ENCODE measurements around the gene AHDC1.
A peak's percentile ranks its signal among the peaks of the same experiment; 100 is the strongest.

AHDC1 gene, protein sequence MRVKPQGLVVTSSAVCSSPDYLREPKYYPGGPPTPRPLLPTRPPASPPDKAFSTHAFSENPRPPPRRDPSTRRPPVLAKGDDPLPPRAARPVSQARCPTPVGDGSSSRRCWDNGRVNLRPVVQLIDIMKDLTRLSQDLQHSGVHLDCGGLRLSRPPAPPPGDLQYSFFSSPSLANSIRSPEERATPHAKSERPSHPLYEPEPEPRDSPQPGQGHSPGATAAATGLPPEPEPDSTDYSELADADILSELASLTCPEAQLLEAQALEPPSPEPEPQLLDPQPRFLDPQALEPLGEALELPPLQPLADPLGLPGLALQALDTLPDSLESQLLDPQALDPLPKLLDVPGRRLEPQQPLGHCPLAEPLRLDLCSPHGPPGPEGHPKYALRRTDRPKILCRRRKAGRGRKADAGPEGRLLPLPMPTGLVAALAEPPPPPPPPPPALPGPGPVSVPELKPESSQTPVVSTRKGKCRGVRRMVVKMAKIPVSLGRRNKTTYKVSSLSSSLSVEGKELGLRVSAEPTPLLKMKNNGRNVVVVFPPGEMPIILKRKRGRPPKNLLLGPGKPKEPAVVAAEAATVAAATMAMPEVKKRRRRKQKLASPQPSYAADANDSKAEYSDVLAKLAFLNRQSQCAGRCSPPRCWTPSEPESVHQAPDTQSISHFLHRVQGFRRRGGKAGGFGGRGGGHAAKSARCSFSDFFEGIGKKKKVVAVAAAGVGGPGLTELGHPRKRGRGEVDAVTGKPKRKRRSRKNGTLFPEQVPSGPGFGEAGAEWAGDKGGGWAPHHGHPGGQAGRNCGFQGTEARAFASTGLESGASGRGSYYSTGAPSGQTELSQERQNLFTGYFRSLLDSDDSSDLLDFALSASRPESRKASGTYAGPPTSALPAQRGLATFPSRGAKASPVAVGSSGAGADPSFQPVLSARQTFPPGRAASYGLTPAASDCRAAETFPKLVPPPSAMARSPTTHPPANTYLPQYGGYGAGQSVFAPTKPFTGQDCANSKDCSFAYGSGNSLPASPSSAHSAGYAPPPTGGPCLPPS (N-terminal part only)

DNA sequence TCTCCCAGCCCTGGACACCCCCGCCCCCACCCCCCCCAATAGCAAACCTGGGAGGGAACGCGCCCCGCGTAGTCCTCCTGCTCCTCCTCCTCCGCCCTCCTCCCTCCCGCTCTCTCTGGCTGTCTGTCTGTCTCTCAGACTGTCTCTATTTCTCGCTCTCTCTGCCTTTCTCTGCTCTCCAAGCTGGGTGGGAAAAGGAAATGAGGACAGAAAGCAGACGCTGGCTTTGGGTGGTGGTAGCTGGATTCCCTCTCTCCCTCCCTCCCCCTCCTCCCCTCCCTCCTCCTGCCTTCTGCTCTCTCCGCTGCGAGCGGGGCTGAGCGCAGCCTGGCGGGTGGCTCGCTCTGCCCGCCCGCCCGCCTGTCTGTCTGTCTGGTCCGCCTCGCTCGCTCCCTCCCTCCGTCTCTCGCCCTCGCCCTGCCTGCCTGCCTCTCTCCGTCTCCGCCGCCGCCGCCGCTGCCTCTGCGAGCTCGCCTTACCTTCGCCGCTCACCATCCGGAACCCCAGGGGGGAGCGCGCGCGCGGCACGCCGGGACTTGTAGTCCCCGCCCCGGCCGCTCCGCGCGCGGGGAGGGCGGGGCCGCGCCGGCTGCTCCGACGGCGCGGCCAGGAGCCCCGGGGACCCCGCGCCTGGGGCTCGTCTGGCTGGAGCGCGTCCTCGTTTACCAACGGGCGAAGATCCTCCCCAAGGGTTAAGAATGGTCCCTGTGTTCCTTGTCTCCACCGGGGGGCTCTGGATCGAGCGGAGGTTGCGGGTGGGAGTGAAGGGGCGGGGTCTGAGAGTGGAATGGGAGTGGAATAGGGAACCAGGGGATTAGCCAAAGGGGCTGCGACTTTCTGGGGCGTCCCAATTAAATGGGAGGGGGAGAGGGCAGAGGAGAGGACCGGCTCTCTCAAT lies at the start of gene AHDC1:
TSS of gene AHDC1 (minus strand) at position 464 of the 898 bp plus-strand sequence. CDS start 52,029 bp downstream, outside the sequence.
- Histone ChIP-seq H2AFZ (ENCODE audit: low read depth, low read length) (peak within 1 kb of the TSS; percentile 53), H3K36me3 (ENCODE audit: insufficient read depth, low read length) (no peaks in the 10 kb centered on the region), H3K9me3 (ENCODE audit: low read length) (no peaks in the 10 kb centered on the region), H3K4me3 (ENCODE audit: low read length) (peak within 1 kb of the TSS; percentile 92), H3K4me1 (ENCODE audit: insufficient read depth, low read length) (peaks cover 59% of the 10 kb centered on the region), H3K27me3 (ENCODE audit: insufficient read depth, low read length) (no peaks in the 10 kb centered on the region)

DNA sequence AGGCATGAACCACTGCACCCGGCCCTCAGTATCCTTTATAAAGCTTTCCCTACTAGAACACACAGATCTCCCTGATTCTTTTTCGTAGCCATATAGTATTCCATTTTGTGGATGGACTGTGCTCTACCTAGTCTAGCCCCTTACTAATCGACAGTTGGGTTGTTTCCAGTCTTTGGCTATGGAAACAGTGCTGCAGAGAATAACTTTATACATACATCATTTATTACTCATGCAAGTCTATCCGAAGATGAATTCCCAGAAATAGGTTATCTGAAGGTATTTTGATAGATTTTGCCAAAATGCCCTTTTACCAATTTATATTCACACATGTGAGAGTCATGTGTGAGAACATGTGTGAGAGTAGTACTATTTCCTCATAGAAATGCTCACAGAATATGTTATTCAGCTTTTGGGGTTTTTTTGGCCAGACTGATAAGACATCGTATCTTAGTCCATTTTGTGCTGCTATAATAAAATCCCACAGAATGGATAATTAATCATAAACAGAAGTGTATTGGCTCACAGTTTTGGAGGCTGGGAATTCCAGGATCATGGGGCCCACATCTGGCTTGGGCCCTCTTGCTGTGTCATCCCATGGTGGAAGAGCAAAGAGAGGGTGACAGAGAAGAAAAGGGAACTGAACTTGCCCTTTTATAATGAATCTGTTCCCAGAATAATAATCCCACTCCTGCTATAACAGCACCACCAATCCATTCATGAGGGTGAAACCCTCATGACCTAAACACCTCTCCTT lies 48.3 kb upstream of the AHDC1 start:
- Histone ChIP-seq H3K4me1 (ENCODE audit: insufficient read depth, low read length) (peaks cover 26% of the 10 kb centered on the region), H3K36me3 (ENCODE audit: insufficient read depth, low read length) (no peaks in the 10 kb centered on the region), H3K9me3 (ENCODE audit: low read length) (no peaks in the 10 kb centered on the region), H3K27me3 (ENCODE audit: insufficient read depth, low read length) (no peaks in the 10 kb centered on the region), H3K4me3 (ENCODE audit: low read length) (no peak overlapping the region), H2AFZ (ENCODE audit: low read depth, low read length) (no peak overlapping the region)

DNA sequence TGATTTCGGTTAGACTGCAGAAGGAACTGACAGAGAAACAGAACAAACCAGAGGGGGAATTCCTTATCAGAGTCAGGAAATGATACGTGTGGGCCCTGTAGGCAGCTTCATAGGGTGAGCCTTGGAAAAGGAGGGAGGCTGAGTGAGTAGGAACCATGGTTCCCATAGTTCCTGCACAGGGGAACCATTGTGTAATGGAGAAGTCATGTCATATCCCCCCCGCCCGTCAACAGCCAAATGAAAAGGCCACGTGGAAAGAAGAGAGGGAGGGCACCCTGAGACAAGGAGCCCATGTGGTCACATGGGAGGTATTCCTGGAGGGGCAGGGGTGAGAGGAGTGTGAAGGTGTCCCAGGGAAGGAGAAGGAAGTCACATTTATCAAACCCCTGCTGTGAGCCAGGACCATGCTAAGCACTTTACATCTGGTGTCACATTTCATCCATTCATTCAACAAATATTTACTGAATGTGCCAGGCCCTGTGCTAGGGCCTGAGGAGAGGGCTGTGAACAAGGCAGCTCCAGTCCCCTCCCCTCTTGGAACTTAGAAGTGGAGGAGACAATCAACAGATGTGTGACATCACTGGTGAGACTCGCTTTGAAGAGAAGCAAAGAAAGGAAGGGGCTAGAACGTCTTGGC lies 46.7 kb upstream of the AHDC1 start:
- peaks cover 22% of the 10 kb centered on the region for H3K4me1 ChIP-seq (ENCODE audit: insufficient read depth, low read length)
- H3K36me3 ChIP-seq (ENCODE audit: insufficient read depth, low read length): no peaks in the 10 kb centered on the region
- no peaks in the 10 kb centered on the region for H3K9me3 ChIP-seq (ENCODE audit: low read length)
- no peak overlapping the region for H2AFZ ChIP-seq (ENCODE audit: low read depth, low read length)
- H3K27me3 ChIP-seq (ENCODE audit: insufficient read depth, low read length): peaks cover 3% of the 10 kb centered on the region
- H3K4me3 ChIP-seq (ENCODE audit: low read length): no peak overlapping the region

DNA sequence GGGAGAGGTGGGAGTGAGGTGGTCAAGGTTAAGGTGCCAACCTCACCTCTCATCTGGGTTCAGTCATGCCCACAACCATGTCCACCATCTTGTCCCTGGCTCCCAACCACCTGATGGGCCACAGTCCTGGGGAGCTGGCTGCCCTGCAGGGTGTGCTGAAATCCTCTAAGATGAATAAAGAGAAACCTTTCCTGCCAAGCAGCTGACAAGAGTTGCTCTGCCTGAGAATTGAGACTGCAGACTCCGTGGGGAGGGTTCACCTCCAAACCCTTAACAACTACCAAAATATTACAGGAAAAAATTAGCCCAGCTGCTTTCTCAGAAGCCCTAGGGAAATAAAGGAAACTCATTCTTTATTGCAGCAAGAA lies 46.2 kb upstream of the AHDC1 start:
- H3K27me3 ChIP-seq (ENCODE audit: insufficient read depth, low read length): peaks cover 3% of the 10 kb centered on the region
- H3K4me3 ChIP-seq (ENCODE audit: low read length): no peak overlapping the region
- no peaks in the 10 kb centered on the region for H3K9me3 ChIP-seq (ENCODE audit: low read length)
- peaks cover 17% of the 10 kb centered on the region for H3K4me1 ChIP-seq (ENCODE audit: insufficient read depth, low read length)
- H2AFZ ChIP-seq (ENCODE audit: low read depth, low read length): no peak overlapping the region
- H3K36me3 ChIP-seq (ENCODE audit: insufficient read depth, low read length): no peaks in the 10 kb centered on the region

DNA sequence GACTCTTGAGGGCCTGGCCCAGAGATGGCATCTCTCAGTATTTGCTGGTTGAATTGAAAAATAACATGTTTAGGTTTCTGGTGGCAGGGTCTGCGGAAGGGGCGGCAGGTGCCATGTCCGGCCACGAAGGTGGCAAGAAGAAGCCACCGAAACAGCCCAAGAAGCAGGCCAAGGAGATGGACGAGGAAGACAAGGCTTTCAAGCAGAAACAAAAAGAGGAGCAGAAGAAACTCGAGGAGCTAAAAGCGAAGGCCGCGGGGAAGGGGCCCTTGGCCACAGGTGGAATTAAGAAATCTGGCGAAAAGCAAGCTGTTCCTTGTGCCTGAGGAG lies 45.3 kb upstream of the AHDC1 start:
- Histone ChIP-seq H3K4me3 (ENCODE audit: low read length) (no peak overlapping the region), H3K4me1 (ENCODE audit: insufficient read depth, low read length) (peaks cover 14% of the 10 kb centered on the region), H3K9me3 (ENCODE audit: low read length) (no peaks in the 10 kb centered on the region), H2AFZ (ENCODE audit: low read depth, low read length) (no peak overlapping the region), H3K27me3 (ENCODE audit: insufficient read depth, low read length) (peaks cover 3% of the 10 kb centered on the region), H3K36me3 (ENCODE audit: insufficient read depth, low read length) (no peaks in the 10 kb centered on the region)

DNA sequence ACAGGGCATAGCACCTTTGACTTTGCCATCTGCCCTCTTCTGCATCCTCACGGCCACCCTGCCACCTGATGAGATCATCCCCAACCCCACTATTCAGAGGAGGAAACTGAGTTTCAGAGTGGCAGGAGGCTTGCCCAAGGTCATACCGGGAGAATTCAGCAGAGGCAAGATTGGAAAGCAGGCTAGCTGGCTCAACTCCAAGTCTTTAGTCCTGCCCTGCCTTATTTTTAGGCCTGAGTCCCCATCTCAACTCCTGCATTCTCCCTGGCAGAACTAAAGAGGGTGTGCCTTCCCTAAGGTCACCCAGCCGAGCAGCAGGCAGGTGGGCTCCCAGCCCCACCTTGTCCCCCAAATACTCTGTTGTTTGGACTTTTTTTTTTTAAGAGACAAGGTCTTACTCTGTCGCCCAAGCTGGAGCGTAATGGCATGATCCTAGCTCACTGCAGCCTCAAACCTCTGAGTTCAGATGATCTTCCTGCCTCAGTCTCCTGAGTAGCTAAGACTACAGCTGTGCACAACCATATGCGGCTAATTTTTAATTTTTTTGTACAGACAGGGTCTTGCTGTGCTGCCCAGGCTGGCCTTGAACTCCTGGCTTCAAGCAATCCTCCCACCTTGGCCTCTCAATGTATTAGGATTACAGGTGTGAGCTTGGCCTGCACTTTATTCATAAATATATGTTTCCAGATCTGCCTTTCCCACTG lies 44.8 kb upstream of the AHDC1 start:
- no peak overlapping the region for H2AFZ ChIP-seq (ENCODE audit: low read depth, low read length)

DNA sequence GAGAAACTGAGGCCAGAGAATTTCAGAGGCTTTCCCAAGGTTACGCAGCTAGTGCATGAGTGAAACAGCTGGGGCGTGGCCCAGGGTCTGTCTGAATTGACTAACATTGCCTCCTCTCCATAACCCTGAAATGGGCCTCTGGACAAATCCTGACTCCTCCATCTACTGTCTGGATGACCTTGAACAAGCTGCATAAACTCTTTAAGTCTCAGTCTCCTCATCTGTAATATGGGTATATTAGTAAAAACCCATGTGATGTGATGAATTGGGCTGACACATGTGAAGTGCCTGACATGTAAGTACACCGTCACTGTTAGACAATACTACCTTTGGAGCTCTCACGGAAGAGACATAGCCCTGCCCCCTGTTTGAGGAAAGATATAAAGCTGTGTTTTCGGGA lies 43.4 kb upstream of the AHDC1 start:
- Histone ChIP-seq H3K27me3 (ENCODE audit: insufficient read depth, low read length) (peaks cover 3% of the 10 kb centered on the region), H2AFZ (ENCODE audit: low read depth, low read length) (no peak overlapping the region)

More for the DNA sequence above, 44.8 kb upstream of the AHDC1 start:
- Histone ChIP-seq H3K27me3 (ENCODE audit: insufficient read depth, low read length) (peaks cover 3% of the 10 kb centered on the region), H3K4me1 (ENCODE audit: insufficient read depth, low read length) (peaks cover 14% of the 10 kb centered on the region), H3K9me3 (ENCODE audit: low read length) (no peaks in the 10 kb centered on the region), H3K4me3 (ENCODE audit: low read length) (no peak overlapping the region), H3K36me3 (ENCODE audit: insufficient read depth, low read length) (no peaks in the 10 kb centered on the region)

DNA sequence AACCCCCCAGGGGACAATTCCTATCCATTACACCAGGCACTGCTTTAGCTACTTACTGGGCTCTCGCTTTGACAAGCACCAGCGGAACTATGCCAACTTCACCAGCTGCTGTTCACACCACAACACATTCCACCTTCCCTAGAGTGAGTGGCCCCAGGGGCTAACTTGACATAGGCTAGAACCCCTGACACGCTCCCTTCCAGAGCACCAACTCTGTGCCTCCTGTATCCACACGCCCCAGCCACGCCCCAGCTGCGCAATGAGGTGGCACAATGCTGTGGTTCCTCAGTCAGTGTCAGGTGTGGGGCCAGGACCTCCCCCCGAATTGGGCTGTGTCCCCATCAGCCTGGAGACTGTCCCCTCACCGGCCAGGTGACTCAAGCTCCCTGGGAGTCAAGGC lies 42.7 kb upstream of the AHDC1 start:
- peaks cover 3% of the 10 kb centered on the region for H3K27me3 ChIP-seq (ENCODE audit: insufficient read depth, low read length)
- no peaks in the 10 kb centered on the region for H3K36me3 ChIP-seq (ENCODE audit: insufficient read depth, low read length)
- H2AFZ ChIP-seq (ENCODE audit: low read depth, low read length): no peak overlapping the region
- H3K4me3 ChIP-seq (ENCODE audit: low read length): no peak overlapping the region
- no peaks in the 10 kb centered on the region for H3K9me3 ChIP-seq (ENCODE audit: low read length)
- peaks cover 12% of the 10 kb centered on the region for H3K4me1 ChIP-seq (ENCODE audit: insufficient read depth, low read length)

More for the DNA sequence above, 43.4 kb upstream of the AHDC1 start:
- Histone ChIP-seq H3K4me3 (ENCODE audit: low read length) (no peak overlapping the region), H3K36me3 (ENCODE audit: insufficient read depth, low read length) (no peaks in the 10 kb centered on the region), H3K9me3 (ENCODE audit: low read length) (no peaks in the 10 kb centered on the region), H3K4me1 (ENCODE audit: insufficient read depth, low read length) (peaks cover 12% of the 10 kb centered on the region)

DNA sequence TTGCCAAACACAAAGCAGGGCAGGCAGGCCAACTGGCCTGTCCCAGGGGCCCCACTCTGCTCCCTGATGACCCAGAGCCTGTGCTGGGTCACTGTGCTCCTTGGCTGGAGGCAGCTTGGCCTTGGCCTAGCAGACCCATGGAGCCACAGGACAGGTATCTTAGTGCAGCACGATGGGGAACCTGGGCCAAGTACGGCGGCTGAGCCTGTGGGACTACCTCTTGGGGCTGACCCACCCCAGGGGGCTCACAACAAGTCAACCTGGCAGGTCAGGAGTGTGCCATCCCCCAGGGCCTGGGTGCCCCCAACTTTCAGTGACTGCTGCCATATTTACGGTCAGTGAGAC lies 41.1 kb upstream of the AHDC1 start:
- peaks cover 3% of the 10 kb centered on the region for H3K27me3 ChIP-seq (ENCODE audit: insufficient read depth, low read length)
- no peak overlapping the region for H2AFZ ChIP-seq (ENCODE audit: low read depth, low read length)
- H3K9me3 ChIP-seq (ENCODE audit: low read length): no peaks in the 10 kb centered on the region
- no peaks in the 10 kb centered on the region for H3K4me1 ChIP-seq (ENCODE audit: insufficient read depth, low read length)
- H3K4me3 ChIP-seq (ENCODE audit: low read length): no peak overlapping the region
- no peaks in the 10 kb centered on the region for H3K36me3 ChIP-seq (ENCODE audit: insufficient read depth, low read length)

DNA sequence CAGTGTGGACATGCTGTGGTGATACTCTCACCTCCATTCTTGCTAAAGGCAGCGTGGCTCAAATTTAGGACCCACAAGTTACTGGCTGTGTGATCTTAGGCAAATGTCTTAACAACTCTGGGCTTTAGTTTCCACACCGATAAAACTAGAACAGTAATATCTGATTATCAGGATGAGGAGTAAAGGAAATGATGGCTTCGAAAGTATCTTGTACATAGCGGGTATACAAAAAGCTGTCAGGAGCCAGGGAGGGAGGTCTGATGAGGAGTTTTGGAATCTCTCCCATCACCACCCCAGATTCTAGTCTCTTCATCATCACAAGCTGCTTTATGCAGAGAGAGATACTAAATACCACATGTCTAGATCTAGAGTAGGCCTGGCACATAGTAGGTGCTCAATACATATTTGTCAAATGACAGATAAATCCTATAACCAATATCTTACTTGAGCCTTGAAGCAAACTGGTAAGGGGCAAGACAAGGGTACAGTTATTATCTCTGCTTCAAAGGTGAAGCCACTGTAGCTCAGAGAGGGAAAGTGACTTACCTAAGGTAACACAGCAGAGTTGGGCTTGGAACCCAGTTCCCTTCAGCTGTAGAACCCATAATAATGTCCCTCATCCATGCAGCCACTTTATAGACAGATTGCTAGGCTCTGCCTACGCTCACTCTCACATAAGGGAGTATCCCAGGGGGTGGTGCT lies 40.6 kb upstream of the AHDC1 start:
- Histone ChIP-seq H3K4me1 (ENCODE audit: insufficient read depth, low read length) (no peaks in the 10 kb centered on the region), H3K9me3 (ENCODE audit: low read length) (no peaks in the 10 kb centered on the region), H3K36me3 (ENCODE audit: insufficient read depth, low read length) (no peaks in the 10 kb centered on the region), H3K4me3 (ENCODE audit: low read length) (no peak overlapping the region), H3K27me3 (ENCODE audit: insufficient read depth, low read length) (peaks cover 3% of the 10 kb centered on the region), H2AFZ (ENCODE audit: low read depth, low read length) (no peak overlapping the region)

All from neuron (in vitro differentiated cells).